ENCODE results near the gene NDUFA8. TPM values are rescaled to one million over a fixed set of nuclear protein-coding genes. Genes with fewer than 3 reads are reported as not detected.

NDUFA8 gene
- total RNA-seq, 1 experiment from 2014 or later, result 60.7 TPM

DNA sequence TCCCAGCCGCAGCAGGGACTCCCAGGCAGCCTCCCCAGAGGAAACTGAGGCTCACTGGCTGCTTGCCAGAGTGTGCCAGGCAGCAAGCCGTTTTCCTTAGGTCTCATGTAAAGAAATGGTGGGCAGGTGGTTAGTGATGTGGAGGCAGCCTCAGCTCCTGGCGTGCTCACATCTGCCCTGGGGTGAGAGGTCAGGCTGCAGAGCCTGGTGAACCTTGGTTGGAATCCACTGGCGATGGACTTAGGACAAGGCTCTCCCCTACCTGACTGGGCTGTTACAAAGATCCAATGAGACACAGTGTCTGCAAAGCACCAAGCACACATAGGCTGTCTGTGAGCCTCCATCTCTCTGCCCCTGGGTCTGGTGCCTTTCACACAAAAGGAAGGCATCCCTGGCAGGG lies 38.3 kb upstream of the NDUFA8 start:
- Mint-ChIP-seq H3K4me1 (peaks cover 2 to 12% of the 10 kb centered on the region in 2 experiments), H3K4me3 (no peak overlapping the region), H3K9me3 (no peaks in the 10 kb centered on the region), H3K27me3 (ENCODE audit: low read depth) (no peaks in the 10 kb centered on the region), H3K27ac (no peak overlapping the region), H3K36me3 (ENCODE audit: insufficient read depth in 1 of 3, low read depth in 3 of 3) (no peaks in the 10 kb centered on the region; a peak in 1 of 7 replicates)
- Histone ChIP-seq H2BK5ac (ENCODE audit: insufficient read length, low read length) (no peak overlapping the region), H2BK12ac (ENCODE audit: insufficient read length, low read depth, low read length) (no peak overlapping the region), H2AFZ (ENCODE audit: low read length) (no peak overlapping the region), H3K56ac (ENCODE audit: insufficient read length, low read depth, low read length) (no peak overlapping the region), H2BK20ac (ENCODE audit: low read depth, low read length, poor library complexity, severe bottlenecking) (no peak overlapping the region), H3K9me3 (ENCODE audit: control insufficient read depth, low read depth, low read length) (no peaks in the 10 kb centered on the region), H4K20me1 (ENCODE audit: control insufficient read depth, insufficient read depth, insufficient read length) (no peaks in the 10 kb centered on the region), H2BK120ac (ENCODE audit: low read depth, low read length, poor library complexity, severe bottlenecking) (no peak overlapping the region), H4K91ac (ENCODE audit: insufficient read length, low read depth, low read length) (no peak overlapping the region), H3K9ac (ENCODE audit: extremely low read depth, insufficient read length, low read length) (no peak overlapping the region), H3T11ph (ENCODE audit: low read length) (no peak overlapping the region), H2BK15ac (ENCODE audit: low read depth, low read length) (no peak overlapping the region), H3K23me2 (ENCODE audit: insufficient read length, low read depth, low read length, poor library complexity, severe bottlenecking) (no peaks in the 10 kb centered on the region), H3K23ac (ENCODE audit: insufficient read length, low read depth, low read length) (no peak overlapping the region), H3K4me2 (ENCODE audit: insufficient read depth, insufficient read length, low read length) (no peak overlapping the region), H3K14ac (ENCODE audit: insufficient read depth, low read length) (no peak overlapping the region), H3K18ac (ENCODE audit: insufficient read length, low read depth, low read length) (no peak overlapping the region), H3K4ac (ENCODE audit: low read depth, low read length) (no peak overlapping the region), H3K4me1 (ENCODE audit: insufficient read depth, low read length) (no peaks in the 10 kb centered on the region), H3K27ac (ENCODE audit: insufficient read length, low read depth, low read length) (no peak overlapping the region), H4K5ac (ENCODE audit: insufficient read length, low read depth, low read length) (no peak overlapping the region), H3K79me1 (ENCODE audit: insufficient read depth, low read depth, low read length, poor library complexity, severe bottlenecking) (no peaks in the 10 kb centered on the region), H3K27me3 (ENCODE audit: insufficient read depth, low read length) (no peaks in the 10 kb centered on the region), H4K8ac (replicated peaks; ENCODE audit: insufficient read length, low read depth, low read length) (no peak overlapping the region), H3K79me2 (ENCODE audit: insufficient read depth, low read length) (no peaks in the 10 kb centered on the region), H2AK5ac (ENCODE audit: insufficient read length, low read length) (no peak overlapping the region)
- WGBS (ENCODE audit: extremely low coverage, insufficient read length, low lambda C conversion rate), result no CpG with 5 or more reads among the region's 4 CpGs
- TF ChIP-seq CTCF (conservative IDR thresholded peaks at IDR 0.05), result no peak
- no peak for DNase-seq

Data from H9 (cell line).